ENCODE results near the gene CORO2A. TPM values are rescaled to one million over a fixed set of nuclear protein-coding genes. Genes with fewer than 3 reads are reported as not detected.

The CORO2A gene
- total and polyA plus RNA-seq, 2 of the 8 experiments (the other 6 are each of a cell fraction or from before 2014, with no cell fraction given): 13.7 to 27.9 TPM

GRCh38 chr9:98201749-98202148 lies 9.3 kb upstream of the CORO2A start:
- Histone ChIP-seq H3K18ac (ENCODE audit: extremely low read depth, low read length) (no peak overlapping the region), H3K27me3 (replicated peaks in 1 of 4; ENCODE audit: control insufficient read depth in 3 of 4, extremely low read depth in 1 of 4, insufficient read depth in 3 of 4, low read length in 3 of 4) (no peaks in the 10 kb centered on the region), H3K56ac (replicated peaks; ENCODE audit: insufficient read length, low read depth, low read length) (no peak overlapping the region), H3K79me1 (ENCODE audit: low read depth, low read length) (no peaks in the 10 kb centered on the region), H2BK15ac (ENCODE audit: low read length) (no peak overlapping the region), H2BK20ac (ENCODE audit: low read length) (no peak overlapping the region), H3K9ac (replicated peaks in 1 of 4; ENCODE audit: extremely low read depth in 1 of 4, low read depth in 3 of 4, low read length in 3 of 4) (no peak overlapping the region), H2BK12ac (ENCODE audit: low read depth, low read length) (no peak overlapping the region), H2AK5ac (ENCODE audit: low read depth, low read length) (no peak overlapping the region), H2BK120ac (replicated peaks; ENCODE audit: low read depth, low read length) (no peak overlapping the region), H2BK5ac (ENCODE audit: low read depth, low read length) (0 out of 2 replicates have a peak overlapping the region, but pooled peaks have one; percentile 31), H3K79me2 (ENCODE audit: control insufficient read depth in 1 of 2, insufficient read depth in 2 of 2, low read length in 2 of 2) (no peaks in the 10 kb centered on the region), H3K4me2 (ENCODE audit: insufficient read depth in 1 of 2, low read depth in 2 of 2, low read length in 2 of 2) (no peak overlapping the region), H4K5ac (ENCODE audit: insufficient read length, low read depth, low read length) (no peak overlapping the region), H4K91ac (replicated peaks; ENCODE audit: insufficient read length, low read length) (no peak overlapping the region), H2AFZ (ENCODE audit: low read length) (no peak overlapping the region), H3K4me3 (ENCODE audit: extremely low read depth in 1 of 4, insufficient read depth in 2 of 4, low read depth in 3 of 4, low read length in 4 of 4) (no peak overlapping the region), H3K36me3 (ENCODE audit: control insufficient read depth in 2 of 4, insufficient read depth in 4 of 4, low read length in 3 of 4) (no peaks in the 10 kb centered on the region), H4K8ac (ENCODE audit: extremely low read depth, insufficient read depth, low read length) (no peak overlapping the region), H3K14ac (ENCODE audit: insufficient read length) (no peak overlapping the region), H3K4ac (replicated peaks; ENCODE audit: insufficient read length, low read depth, low read length) (no peak overlapping the region), H3K4me1 (replicated peaks in 1 of 4; ENCODE audit: control insufficient read depth in 3 of 4, insufficient read depth in 4 of 4, low read length in 3 of 4) (peaks cover 0 to 10% (median 6%) of the 10 kb centered on the region in 4 experiments; a peak in 6 of 7 replicates), H3K23ac (ENCODE audit: insufficient read length) (no peak overlapping the region), H4K20me1 (replicated peaks in 1 of 2; ENCODE audit: control insufficient read depth in 1 of 2, insufficient read depth in 2 of 2, low read length in 2 of 2) (no peaks in the 10 kb centered on the region), H3K23me2 (ENCODE audit: low read depth, low read length) (no peaks in the 10 kb centered on the region), H3K27ac (ENCODE audit: low read depth, low read length) (no peak overlapping the region), H3K9me3 (ENCODE audit: insufficient read depth in 2 of 2, low read depth in 1 of 2, low read length in 1 of 2) (no peaks in the 10 kb centered on the region)
- 94% methylated on average over 7 of the region's 7 CpGs; no CpG with 5 or more reads in 1 of the 2 experiments for WGBS, 2 experiments (ENCODE audit: extremely low coverage in 1 of 2, insufficient coverage in 1 of 2, insufficient read length in 1 of 2, insufficient replicate concordance in 2 of 2, low coverage in 1 of 2, low lambda C conversion rate in 2 of 2, missing lambda C conversion rate in 1 of 2)
- no peak for FAIRE-seq
- CTCF ChIA-PET (ENCODE audit: partially characterized antibody): interaction anchor here (0.5 to 8.3 kb wide), 6 partner anchors 10 to 1935 kb away, joined by 3 to 62 read pairs (median 3); partner anchors contain the start of gene TBC1D2
- no peak for DNase-seq (ENCODE audit: low read depth in 1 of 2, low spot score in 2 of 2)
- POLR2A ChIA-PET (ENCODE audit: partially characterized antibody): no interaction called here
- TF ChIP-seq CTBP2 (IDR thresholded peaks at IDR 0.05; ENCODE audit: borderline replicate concordance, insufficient read depth, insufficient read length, low read length) (no peak), SIX5 (IDR thresholded peaks at IDR 0.05; ENCODE audit: low read depth, low read length) (no peak), MAFK (IDR thresholded peaks at IDR 0.05; ENCODE audit: low read depth, low read length) (no peak), RXRA (IDR thresholded peaks at IDR 0.05; ENCODE audit: insufficient read depth, low read depth, low read length) (no peak), JUN (IDR thresholded peaks at IDR 0.05; ENCODE audit: low read depth, low read length) (no peak), YY1 (IDR thresholded peaks at IDR 0.05; ENCODE audit: low read depth, low read length) (no peak), EGR1 (IDR thresholded peaks at IDR 0.05; ENCODE audit: borderline replicate concordance, low read depth, low read length) (no peak), NRF1 (IDR thresholded peaks at IDR 0.05; ENCODE audit: low read depth, low read length) (no peak), BCL11A (IDR thresholded peaks at IDR 0.05; ENCODE audit: low read depth in 2 of 2, low read length in 2 of 2) (no peak), CBX5 (IDR thresholded peaks at IDR 0.05; ENCODE audit: low read depth, low read length) (no peak)
